ENCODE results near the gene OTOG.

DNA sequence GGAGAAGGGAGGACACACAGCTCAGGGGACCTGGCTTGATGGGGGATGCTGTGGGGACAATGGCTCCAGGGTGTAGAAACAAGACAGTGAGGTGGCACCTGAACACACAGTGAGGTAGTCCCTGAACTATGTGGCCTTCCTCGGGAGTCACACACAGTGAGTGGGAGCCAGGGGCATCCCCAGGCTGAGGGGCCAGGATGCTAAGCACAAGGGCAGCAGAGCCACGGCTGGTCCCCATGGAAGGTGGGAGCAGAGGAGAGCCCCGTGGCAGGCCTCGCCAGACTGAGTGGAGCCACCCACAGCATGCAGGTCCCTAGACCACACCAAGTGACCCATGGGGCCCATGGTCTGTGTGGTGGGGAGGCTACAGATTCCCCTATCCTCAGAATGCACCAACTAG is 44.4 kb upstream of the OTOG start:
- TF ChIP-seq EZH2 (IDR thresholded peaks at IDR 0.05): no peak
- no peak for TF ChIP-seq POLR2AphosphoS5 (IDR thresholded peaks at IDR 0.05; ENCODE audit: borderline replicate concordance, low read depth, low read length)
- TF ChIP-seq FOXP2 (optimal IDR thresholded peaks at IDR 0.05; ENCODE audit: control extremely low read depth, extremely low read length, insufficient read depth): no peak
